Neural cell (in vitro differentiated cells): ENCODE measurements around the gene ARHGEF11.
A peak's percentile ranks its signal among the peaks of the same experiment; 100 is the strongest.

Source experiments
- CTCF ChIP-seq: fragments of 450-650 bp; IDR thresholded peaks from 2 replicates; pipeline ENCODE4 v1.5.1; 2014; ENCODE audit warnings: antibody characterized with exemption, mild to moderate bottlenecking, moderate library complexity; ENCODE audit not compliant: poor library complexity, severe bottlenecking
- EP300 ChIP-seq: fragments of 450-650 bp; conservative IDR thresholded peaks from 2 replicates; pipeline ENCODE4 v1.6.1; 2014; ENCODE audit warnings: antibody characterized with exemption, mild to moderate bottlenecking, moderate library complexity; ENCODE audit not compliant: poor library complexity, severe bottlenecking
- EZH2 ChIP-seq: fragments of 200-600, 300-800 bp; shearing (Covaris generic), sonication (generic); IDR thresholded peaks from 2 replicates; pipeline ENCODE4 v1.6.1; 2014; ENCODE audit warnings: antibody characterized with exemption, low read length, borderline replicate concordance, mild to moderate bottlenecking; ENCODE audit not compliant: insufficient read depth, poor library complexity, severe bottlenecking
- POLR2AphosphoS5 ChIP-seq: IDR thresholded peaks from 2 replicates; pipeline ENCODE4 v1.6.1; 2012
- RAD21 ChIP-seq: fragments of 450-650 bp; conservative IDR thresholded peaks from 2 replicates; pipeline ENCODE4 v1.6.1; 2014; ENCODE audit warnings: antibody characterized with exemption, mild to moderate bottlenecking, moderate library complexity
- SMC3 ChIP-seq: fragments of 450-650 bp; conservative IDR thresholded peaks from 2 replicates; pipeline ENCODE4 v1.6.1; 2014; ENCODE audit warnings: antibody characterized with exemption, mild to moderate bottlenecking, moderate library complexity; ENCODE audit not compliant: poor library complexity
- TAF1 ChIP-seq: IDR thresholded peaks from 2 replicates; pipeline ENCODE4 v1.6.1; 2012; ENCODE audit warnings: low read depth

- TF ChIP-seq POLR2AphosphoS5 (peak; percentile 44), CTCF (no peak), SMC3 (no peak), EZH2 (no peak), EP300 (no peak), TAF1 (no peak), RAD21 (no peak)
Observed at GRCh38 chr1:156887734-156888133, 157.8 kb downstream of the ARHGEF11 start.
